T-helper 2 cell (primary cell): ENCODE data around the gene MTCL1.
"Not testable (repeated sequence)": the region's sequence is repeated elsewhere in the genome, so short reads cannot be mapped to it uniquely, and the experiment has no call there.

Experiments
- DNase-seq, 5 experiments: peaks; one replicate each; pipeline versions ENCODE4 v3.0.0 to v3.0.0-alpha.2; 2012 to 2022

Gene MTCL1

GRCh38 chr18:8744656-8745055 is 39.3 kb downstream of the MTCL1 start:
- peak in 3 of 5 experiments; percentile 8 to 69 (median 33) for DNase-seq

- DNase-seq = peak in 1 of 5 experiments; percentile 19
Observed at GRCh38 chr18:8745355-8746014, 40.1 kb downstream of the MTCL1 start.

- DNase-seq = no peak
Observed at GRCh38 chr18:8747440-8747937, 42.1 kb downstream of the MTCL1 start.

DNA sequence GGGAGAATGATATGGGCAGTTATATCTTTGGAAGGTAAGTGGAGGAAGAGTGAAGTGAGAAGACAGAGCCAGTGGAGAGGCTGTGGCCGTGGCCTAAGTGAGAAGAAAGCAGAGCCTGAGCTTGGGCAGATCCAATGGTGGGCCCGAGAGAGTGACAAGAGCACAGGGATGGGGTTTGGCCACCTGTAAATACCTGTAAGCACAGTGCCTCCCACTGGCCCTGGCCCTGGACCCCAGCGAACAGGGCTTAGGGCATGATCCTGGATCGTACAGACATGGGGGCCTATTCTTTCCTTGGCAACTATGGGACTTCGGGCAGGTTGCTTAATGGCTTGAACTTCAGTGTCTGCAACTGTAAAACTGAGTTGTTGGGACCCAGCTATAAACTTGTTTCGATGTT is 44.1 kb downstream of the MTCL1 start:
- DNase-seq = no peak

GRCh38 chr18:8750954-8751415 is 45.6 kb downstream of the MTCL1 start:
- no peak for DNase-seq

- DNase-seq = no peak
Observed at GRCh38 chr18:8751692-8752091, 46.3 kb downstream of the MTCL1 start.

- no peak for DNase-seq
Observed at GRCh38 chr18:8752329-8752728, 47.0 kb downstream of the MTCL1 start.

DNA sequence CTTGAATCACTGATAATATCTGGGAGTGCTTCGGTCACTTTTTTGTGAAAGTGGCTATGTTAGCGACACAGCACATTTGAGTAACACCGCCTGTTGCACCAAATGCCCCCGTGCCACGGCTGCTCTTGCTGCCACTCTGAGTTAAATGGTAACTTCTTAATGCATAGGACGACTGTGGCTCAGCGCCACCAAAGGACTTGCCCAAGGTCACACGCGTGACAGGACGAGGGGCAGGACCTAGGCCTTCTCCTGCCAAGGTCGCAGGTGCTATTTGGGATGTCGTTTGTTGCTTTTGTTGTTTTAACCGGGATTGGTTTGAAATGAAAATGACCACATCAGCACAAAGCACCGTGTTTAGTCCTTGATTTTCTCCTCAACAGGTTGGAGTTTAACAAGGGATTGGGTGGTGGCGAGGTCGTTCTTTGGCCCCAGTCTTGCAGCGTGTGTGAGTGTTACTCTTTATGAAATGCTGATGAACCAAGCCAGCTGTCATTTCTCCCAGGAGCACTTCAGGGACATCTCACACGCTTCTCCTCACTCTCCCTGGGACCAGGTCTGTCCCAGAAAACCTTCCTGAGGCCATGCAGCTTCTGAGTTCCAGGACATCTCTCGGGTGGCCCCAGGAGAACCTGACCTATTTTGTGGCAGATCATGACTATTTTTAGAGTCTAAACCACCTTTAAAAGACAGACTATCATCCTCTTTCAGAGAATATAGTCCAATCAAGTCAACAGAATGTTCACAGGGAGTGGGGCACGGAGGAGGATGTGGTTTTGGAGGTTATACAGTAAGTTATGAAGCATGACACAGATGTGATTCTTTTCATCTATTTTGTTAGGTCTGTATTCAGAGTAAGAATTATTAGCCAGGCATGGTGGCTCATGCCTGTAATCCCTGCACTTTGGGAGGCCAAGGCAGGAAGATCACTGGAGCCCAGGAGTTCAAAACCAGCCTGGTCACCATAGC is 49.9 kb downstream of the MTCL1 start:
- DNase-seq = peak in 3 of 5 experiments; percentile 18 to 76 (median 69)

DNA sequence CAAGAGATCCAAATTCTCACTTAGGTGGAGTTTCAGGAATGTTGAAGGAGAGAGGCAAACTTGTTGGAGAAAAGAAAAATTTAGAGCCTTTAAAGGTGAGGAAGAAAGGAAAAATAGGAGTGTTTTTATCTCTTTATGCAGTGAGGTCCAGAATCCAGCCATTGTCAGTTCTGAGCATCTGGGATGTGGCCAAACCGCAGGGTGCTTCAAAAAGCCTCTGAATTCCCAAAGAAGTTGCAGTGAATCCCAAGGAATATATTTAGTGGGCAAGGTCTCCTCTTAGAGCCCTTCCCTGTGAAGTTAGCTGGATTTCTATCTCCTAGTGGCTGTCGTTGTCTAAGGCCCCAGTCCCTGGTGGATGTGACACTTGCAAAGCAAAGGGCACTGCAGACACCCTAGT is 51.2 kb downstream of the MTCL1 start:
- DNase-seq = no peak

DNA sequence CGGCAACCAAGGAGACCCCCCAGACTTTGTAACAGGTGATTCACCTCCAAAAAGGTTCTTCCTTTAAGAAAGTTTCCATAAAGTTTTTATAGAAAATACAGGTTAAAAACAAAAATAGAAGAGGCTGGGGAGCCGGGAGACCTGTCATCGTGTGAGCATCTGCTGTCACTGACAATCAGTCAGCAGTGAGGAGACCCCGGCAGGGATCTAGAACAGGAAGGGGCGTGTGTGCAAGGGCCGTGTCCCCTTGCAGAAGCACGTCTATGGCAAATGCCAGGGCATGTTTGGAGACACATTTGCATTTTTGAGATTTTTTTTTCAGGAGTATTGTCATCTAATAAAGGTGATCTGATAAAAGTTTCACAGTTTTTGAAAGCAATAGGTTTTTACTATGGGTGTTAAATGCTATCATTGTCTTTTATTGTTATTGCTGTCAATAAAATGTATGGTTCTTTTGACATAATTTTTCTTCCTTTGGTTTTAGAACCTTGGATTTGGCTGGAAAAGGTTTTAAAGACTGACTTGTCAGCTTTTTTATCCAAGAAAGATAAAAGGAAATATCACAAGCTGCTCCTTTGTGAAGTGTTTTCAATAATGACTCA is 52.1 kb downstream of the MTCL1 start:
- no peak for DNase-seq

DNA sequence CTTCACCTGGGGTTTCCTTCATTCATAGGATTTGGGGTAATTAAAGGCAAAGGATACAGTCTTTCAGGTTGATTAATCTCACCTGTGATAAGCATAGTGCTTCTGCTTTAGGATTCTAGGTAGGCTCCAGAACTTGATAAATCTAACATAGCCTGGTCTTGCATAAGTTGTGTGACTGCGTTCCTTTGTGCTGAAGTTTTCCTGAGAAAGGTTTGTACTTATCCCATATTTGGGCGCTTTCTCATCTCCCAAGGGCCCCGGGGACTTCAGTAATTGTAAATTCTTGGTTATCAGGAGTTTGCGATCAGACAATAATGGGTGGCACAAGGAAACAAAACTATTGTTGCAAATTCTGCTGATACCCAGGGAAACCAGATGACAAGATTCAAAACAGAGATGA is 53.1 kb downstream of the MTCL1 start:
- DNase-seq = no peak

DNA sequence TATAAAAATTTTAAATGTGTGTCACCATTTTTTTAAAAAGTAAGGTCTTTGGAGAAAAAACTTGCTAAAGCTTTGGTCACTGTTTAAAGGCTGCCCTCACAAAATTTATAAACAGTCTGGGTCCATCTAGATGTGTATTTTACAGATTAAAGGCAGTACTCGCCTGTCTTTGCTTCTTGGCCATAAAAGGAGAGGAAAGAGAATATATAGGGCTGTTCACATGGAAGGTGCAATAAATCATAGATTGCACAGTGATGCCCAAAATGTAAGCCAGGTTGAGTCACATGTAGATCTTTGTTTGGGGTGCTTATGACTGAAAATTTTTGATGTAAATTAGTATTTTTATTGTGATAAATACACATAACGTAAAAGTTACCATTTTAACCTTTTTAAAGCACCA is 55.6 kb downstream of the MTCL1 start:
- DNase-seq = no peak

DNA sequence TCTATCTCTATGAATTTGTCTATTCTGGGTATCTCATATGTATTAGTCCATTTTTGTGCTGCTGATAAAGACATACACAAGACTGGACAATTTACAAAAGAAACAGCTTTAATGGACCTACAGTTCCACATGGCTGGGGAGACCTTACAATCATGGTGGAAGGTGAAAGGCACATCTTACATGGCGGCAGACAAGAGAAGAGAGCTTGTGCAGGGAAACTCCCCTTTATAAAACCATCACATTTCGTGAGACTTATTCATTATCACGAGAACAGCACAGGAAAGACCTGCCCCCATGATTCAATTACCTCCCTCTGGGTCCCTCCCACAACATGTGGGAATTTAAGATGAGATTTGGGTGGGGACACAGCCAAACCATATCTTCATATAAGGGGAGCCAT is 56.2 kb downstream of the MTCL1 start:
- not testable (repeated sequence) for DNase-seq

DNA sequence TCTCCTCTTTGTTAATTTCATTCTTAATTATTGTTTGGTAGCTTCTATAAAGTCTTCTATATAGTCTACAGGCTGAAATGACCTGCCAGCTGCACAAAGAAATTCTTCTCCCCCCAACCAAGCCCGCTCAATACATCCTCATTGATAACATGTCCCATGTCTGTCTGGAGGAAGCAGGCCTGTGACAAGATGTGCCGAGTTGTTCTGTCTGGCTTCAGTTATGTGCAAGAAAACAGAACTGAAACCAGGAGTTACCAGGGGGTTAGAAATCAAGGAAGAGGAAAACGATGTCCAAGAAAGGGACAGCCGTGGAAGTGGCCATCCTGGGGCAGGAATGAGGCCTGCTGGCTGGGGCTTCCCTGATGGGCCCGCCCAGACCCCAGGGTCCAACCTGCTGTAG is 57.6 kb downstream of the MTCL1 start:
- DNase-seq = no peak

- no peak for DNase-seq
Observed at GRCh38 chr18:8763611-8764010, 58.3 kb downstream of the MTCL1 start.

DNA sequence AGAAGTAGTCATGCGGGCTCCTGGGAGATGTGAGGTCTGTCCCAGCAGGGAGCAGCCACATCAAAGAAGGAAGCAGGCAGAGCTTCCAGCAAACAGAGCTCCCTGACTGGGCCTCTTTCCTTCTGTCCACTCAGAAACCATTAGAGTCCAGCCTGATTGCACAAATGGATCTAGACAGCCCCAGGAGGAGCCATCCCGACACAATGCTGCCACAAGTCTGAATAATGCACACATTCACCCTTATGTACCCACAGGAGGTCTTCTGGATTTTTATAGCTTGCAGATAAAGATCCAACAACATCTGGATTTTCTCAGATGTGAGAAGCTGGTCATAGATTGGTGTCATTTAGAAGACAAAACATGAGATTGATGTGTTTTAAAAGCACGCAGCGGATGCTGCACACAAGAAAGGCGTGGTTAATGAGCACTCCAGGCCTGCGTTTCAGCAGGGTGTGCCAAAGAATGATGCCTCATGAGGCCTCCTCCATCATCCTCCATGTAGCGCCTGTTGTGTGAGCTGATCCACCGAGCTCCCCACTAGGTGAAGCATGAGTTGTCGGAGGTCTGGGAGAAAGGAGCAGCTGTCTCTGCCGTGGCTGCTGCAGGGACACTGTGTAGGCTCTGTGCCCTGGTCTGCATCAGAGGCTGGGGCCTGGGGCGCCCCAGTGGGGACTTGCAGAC is 60.6 kb downstream of the MTCL1 start:
- no peak for DNase-seq

DNA sequence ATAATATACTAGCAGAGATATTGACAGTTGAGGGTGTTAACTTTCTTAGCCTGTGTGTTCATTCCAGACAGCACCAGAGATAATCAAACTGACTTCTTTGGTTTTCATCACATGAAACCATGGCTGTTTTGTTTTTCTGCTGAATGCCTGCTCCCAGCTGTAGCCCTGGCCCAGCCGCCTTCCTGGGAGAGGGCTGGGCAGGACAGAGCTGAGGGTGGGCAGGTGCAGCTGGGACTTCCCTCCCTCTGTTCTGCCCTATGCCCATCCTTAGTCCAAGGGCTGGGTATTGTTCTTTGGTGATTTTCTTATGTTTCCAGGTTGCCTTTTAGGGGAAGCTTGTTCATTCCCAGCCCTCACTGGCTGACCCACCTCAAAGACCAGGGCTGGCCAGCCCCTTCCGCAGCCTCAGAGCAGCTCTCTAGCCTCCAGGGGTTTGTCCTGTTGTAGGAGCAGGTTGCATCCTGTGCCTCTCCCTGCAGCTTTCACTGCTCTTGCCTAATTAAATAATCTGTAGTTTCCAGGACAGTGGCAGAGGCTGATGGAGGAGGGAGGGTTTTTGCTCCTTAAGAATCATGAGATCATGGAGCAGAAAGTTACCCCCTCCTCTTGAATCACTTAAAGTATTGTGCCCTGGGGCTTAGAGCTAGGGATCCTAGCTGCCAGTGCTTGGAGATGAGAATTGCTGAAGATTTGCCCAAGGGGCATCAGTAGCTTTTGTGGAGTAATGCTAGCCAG is 61.4 kb downstream of the MTCL1 start:
- DNase-seq = no peak

DNA sequence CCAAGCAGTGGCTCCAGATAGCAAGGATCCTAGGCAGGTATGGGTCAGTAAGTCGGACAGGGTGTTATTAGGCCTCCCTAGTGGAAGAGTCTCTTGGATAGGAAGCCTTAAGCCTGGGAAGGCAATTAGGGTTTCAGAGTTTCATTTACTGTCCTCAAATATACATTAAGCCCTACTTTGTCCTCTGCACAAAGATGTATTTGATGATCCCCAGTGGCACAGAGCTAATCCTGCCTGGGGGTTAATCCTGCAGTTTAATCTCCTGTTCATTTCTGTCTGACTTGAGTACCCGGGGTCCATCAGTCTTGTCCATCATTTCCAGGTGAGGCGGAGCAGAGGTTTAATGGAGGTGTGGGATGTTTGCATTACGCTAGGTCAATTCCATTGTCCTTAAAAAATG is 62.0 kb downstream of the MTCL1 start:
- no peak for DNase-seq

- DNase-seq = no peak
Observed at GRCh38 chr18:8769509-8770095, 64.2 kb downstream of the MTCL1 start.

DNA sequence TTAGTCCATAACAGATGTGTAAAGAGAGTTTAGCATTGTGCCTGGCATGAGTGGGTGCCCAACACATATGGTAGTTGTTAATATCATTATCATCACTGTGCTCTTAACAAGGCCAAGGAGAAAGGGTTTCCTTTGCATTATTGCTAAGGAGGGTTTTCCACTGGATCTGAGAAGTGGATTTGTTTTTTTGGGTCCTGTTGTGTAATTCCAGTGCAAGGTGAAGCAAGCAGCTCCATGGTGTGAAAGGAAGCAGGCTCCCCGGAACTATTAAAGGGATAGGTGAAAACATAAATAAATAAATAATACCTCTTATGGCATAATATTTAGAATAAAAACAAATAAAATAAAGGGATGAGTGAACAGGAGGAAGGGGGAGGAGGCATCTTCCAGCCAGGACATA is 65.3 kb downstream of the MTCL1 start:
- DNase-seq = no peak

DNA sequence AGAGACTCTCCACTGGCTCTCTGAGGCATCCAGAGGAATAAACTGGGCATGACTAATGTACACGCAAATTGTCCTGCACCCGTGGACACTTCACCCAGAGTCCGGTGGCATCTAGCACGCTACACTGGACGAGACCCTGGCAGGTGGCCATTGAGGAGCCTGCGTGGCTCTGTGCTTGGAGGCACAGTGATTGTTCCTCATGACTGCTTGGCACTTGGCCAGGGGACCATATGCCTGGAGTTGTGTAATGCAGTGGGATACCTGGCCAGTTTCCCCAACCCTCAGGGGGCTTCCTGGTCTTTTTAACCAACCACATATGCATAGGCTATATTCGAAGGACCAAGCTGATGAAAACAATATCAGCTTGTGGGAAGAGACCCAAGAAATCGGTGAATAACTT is 66.6 kb downstream of the MTCL1 start:
- DNase-seq = no peak

- DNase-seq = no peak
Observed at GRCh38 chr18:8773980-8774379, 68.6 kb downstream of the MTCL1 start.
